ENCODE data around the gene TTC38.

TTC38 gene

DNA sequence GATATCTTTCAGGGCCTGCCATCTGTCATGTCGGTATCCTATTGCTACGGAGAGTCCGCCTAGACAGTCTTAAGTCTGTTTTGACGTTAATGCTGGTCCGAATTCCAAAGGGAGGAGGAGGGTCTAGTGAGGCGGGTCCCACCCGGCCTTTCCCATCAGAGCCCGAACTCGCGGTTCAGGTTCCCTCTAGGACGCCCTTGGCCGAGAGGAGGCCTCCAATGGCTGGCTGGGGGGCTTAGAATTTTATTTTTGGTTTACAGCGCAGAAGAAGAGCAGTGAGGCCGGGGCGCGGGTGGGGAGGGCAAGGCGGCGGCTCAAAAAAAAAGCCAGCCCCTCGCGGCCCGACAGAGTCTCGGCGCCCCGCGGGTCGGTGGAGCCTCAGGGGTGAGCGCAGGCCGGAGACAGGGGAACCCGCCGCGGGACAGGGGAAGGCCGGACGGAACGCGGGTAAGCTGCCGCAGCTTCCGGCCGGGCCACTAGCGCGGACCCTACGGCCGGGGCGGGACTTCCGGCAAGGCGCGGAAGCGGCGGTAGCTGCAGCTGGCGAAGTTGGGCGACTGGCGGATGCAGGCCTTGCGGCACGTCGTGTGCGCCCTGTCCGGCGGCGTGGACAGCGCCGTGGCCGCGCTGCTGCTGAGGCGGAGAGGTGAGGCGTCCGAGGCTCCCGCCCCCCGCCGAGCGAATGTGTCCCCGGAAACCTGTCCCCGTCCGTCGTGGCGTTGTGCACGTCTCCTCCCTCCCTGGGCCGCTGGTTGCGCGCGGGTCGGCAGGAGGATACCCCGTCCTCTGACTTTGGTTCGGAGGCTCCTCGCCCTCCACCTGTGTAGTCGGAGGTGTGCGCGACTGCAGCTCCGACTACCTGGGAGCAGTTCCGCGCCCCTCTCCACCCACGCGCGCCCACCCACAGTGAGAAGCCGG lies 67.7 kb downstream of the TTC38 start, which contains the start of gene TRMU (continued):
- TF ChIP-seq, protein P1, sequence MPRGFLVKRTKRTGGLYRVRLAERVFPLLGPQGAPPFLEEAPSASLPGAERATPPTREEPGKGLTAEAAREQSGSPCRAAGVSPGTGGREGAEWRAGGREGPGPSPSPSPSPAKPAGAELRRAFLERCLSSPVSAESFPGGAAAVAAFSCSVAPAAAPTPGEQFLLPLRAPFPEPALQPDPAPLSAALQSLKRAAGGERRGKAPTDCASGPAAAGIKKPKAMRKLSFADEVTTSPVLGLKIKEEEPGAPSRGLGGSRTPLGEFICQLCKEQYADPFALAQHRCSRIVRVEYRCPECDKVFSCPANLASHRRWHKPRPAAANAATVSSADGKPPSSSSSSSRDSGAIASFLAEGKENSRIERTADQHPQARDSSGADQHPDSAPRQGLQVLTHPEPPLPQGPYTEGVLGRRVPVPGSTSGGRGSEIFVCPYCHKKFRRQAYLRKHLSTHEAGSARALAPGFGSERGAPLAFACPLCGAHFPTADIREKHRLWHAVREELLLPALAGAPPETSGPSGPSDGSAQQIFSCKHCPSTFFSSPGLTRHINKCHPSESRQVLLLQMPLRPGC (tag by site-specific recombination; IDR thresholded peaks at IDR 0.05), result peak; percentile 58; the same call in 1 of the 2 replicates
- TF ChIP-seq KLF8 (tag by site-specific recombination; IDR thresholded peaks at IDR 0.05) (peak; percentile 92), ZNF596 (tag by site-specific recombination; IDR thresholded peaks at IDR 0.05) (peak; percentile 23; the same call in 1 of the 2 replicates), ZNF341 (tag by site-specific recombination; IDR thresholded peaks at IDR 0.05; ENCODE audit: low read depth) (no peak), ZNF785 (tag by site-specific recombination; IDR thresholded peaks at IDR 0.05) (peak; percentile 13; the same call in 1 of the 2 replicates), KLF10 (tag by site-specific recombination; IDR thresholded peaks at IDR 0.05) (peak; percentile 47; the same call in 1 of the 2 replicates), ZNF433 (tag by site-specific recombination; IDR thresholded peaks at IDR 0.05; ENCODE audit: low read depth) (no peak), IKZF3 (tag by site-specific recombination; IDR thresholded peaks at IDR 0.05) (peak; percentile 18; the same call in 1 of the 2 replicates), ZNF335 (tag by site-specific recombination; conservative IDR thresholded peaks at IDR 0.05) (peak; percentile 71), ZNF549 (tag by site-specific recombination; IDR thresholded peaks at IDR 0.05) (no peak), ZSCAN30 (tag by site-specific recombination; IDR thresholded peaks at IDR 0.05) (peak; percentile 76), ZNF37A (tag by site-specific recombination; IDR thresholded peaks at IDR 0.05) (no peak), ZBTB20 (tag by site-specific recombination; IDR thresholded peaks at IDR 0.05) (peak; percentile 73; the same call in 1 of the 2 replicates), ZNF501 (tag by site-specific recombination; IDR thresholded peaks at IDR 0.05) (peak; percentile 78), ZFP3 (tag by site-specific recombination; IDR thresholded peaks at IDR 0.05; ENCODE audit: low read depth) (no peak), ZNF626 (tag by site-specific recombination; IDR thresholded peaks at IDR 0.05) (no peak), ZNF571 (tag by site-specific recombination; IDR thresholded peaks at IDR 0.05) (no peak), ZNF610 (tag by site-specific recombination; IDR thresholded peaks at IDR 0.05; ENCODE audit: borderline replicate concordance) (peak; percentile 59; the same call in 1 of the 2 replicates), MZF1 (tag by site-specific recombination; IDR thresholded peaks at IDR 0.05; ENCODE audit: borderline replicate concordance) (no peak), ZBTB1 (tag by site-specific recombination; IDR thresholded peaks at IDR 0.05) (no peak), OSR2 (tag by site-specific recombination; IDR thresholded peaks at IDR 0.05) (peak; percentile 64)
- TF ChIP-seq, protein P2, sequence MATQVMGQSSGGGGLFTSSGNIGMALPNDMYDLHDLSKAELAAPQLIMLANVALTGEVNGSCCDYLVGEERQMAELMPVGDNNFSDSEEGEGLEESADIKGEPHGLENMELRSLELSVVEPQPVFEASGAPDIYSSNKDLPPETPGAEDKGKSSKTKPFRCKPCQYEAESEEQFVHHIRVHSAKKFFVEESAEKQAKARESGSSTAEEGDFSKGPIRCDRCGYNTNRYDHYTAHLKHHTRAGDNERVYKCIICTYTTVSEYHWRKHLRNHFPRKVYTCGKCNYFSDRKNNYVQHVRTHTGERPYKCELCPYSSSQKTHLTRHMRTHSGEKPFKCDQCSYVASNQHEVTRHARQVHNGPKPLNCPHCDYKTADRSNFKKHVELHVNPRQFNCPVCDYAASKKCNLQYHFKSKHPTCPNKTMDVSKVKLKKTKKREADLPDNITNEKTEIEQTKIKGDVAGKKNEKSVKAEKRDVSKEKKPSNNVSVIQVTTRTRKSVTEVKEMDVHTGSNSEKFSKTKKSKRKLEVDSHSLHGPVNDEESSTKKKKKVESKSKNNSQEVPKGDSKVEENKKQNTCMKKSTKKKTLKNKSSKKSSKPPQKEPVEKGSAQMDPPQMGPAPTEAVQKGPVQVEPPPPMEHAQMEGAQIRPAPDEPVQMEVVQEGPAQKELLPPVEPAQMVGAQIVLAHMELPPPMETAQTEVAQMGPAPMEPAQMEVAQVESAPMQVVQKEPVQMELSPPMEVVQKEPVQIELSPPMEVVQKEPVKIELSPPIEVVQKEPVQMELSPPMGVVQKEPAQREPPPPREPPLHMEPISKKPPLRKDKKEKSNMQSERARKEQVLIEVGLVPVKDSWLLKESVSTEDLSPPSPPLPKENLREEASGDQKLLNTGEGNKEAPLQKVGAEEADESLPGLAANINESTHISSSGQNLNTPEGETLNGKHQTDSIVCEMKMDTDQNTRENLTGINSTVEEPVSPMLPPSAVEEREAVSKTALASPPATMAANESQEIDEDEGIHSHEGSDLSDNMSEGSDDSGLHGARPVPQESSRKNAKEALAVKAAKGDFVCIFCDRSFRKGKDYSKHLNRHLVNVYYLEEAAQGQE (tag by site-specific recombination; IDR thresholded peaks at IDR 0.05), result peak; percentile 85
- TF ChIP-seq, protein P3, sequence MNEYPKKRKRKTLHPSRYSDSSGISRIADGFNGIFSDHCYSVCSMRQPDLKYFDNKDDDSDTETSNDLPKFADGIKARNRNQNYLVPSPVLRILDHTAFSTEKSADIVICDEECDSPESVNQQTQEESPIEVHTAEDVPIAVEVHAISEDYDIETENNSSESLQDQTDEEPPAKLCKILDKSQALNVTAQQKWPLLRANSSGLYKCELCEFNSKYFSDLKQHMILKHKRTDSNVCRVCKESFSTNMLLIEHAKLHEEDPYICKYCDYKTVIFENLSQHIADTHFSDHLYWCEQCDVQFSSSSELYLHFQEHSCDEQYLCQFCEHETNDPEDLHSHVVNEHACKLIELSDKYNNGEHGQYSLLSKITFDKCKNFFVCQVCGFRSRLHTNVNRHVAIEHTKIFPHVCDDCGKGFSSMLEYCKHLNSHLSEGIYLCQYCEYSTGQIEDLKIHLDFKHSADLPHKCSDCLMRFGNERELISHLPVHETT (tag by site-specific recombination; IDR thresholded peaks at IDR 0.05), result peak; percentile 65; the same call in 1 of the 2 replicates
- TF ChIP-seq, protein P4, sequence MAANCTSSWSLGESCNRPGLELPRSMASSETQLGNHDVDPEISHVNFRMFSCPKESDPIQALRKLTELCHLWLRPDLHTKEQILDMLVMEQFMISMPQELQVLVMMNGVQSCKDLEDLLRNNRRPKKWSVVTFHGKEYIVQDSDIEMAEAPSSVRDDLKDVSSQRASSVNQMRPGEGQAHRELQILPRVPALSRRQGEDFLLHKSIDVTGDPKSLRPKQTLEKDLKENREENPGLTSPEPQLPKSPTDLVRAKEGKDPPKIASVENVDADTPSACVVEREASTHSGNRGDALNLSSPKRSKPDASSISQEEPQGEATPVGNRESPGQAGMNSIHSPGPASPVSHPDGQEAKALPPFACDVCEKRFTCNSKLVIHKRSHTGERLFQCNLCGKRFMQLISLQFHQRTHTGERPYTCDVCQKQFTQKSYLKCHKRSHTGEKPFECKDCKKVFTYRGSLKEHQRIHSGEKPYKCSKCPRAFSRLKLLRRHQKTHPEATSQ (tag by site-specific recombination; IDR thresholded peaks at IDR 0.05), result peak; percentile 65; the same call in 1 of the 2 replicates
- TF ChIP-seq, protein P5, sequence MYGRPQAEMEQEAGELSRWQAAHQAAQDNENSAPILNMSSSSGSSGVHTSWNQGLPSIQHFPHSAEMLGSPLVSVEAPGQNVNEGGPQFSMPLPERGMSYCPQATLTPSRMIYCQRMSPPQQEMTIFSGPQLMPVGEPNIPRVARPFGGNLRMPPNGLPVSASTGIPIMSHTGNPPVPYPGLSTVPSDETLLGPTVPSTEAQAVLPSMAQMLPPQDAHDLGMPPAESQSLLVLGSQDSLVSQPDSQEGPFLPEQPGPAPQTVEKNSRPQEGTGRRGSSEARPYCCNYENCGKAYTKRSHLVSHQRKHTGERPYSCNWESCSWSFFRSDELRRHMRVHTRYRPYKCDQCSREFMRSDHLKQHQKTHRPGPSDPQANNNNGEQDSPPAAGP (tag by site-specific recombination; IDR thresholded peaks at IDR 0.05), result peak; percentile 84
- TF ChIP-seq, protein P6, sequence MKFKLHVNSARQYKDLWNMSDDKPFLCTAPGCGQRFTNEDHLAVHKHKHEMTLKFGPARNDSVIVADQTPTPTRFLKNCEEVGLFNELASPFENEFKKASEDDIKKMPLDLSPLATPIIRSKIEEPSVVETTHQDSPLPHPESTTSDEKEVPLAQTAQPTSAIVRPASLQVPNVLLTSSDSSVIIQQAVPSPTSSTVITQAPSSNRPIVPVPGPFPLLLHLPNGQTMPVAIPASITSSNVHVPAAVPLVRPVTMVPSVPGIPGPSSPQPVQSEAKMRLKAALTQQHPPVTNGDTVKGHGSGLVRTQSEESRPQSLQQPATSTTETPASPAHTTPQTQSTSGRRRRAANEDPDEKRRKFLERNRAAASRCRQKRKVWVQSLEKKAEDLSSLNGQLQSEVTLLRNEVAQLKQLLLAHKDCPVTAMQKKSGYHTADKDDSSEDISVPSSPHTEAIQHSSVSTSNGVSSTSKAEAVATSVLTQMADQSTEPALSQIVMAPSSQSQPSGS (tag by site-specific recombination; IDR thresholded peaks at IDR 0.05; ENCODE audit: low read depth), result no peak
